Mesendoderm (in vitro differentiated cells): ENCODE measurements around the gene CTIF.

ENCODE experiments used
- DNase-seq: peaks from one replicate; pipeline ENCODE4 v3.0.0; 2013
- H2AK5ac ChIP-seq: 2 replicates; pipeline ENCODE4 v1.6.1; 2013; ENCODE audit warnings: low read length, inconsistent platforms
- H2BK120ac ChIP-seq: 2 replicates; pipeline ENCODE4 v1.6.1; 2013; ENCODE audit warnings: low read depth, mild to moderate bottlenecking, low read length, moderate library complexity, mixed read lengths
- H2BK15ac ChIP-seq: replicated peaks from 2 replicates; pipeline ENCODE4 v1.6.1; 2013; ENCODE audit warnings: low read depth, mild to moderate bottlenecking, moderate library complexity
- H2BK5ac ChIP-seq: 2 replicates; pipeline ENCODE4 v1.6.1; 2013; ENCODE audit warnings: low read length, inconsistent platforms
- H3K18ac ChIP-seq: 2 replicates; pipeline ENCODE4 v1.6.1; 2013; ENCODE audit warnings: mild to moderate bottlenecking, low read length, mixed read lengths
- H3K23ac ChIP-seq: one replicate; pipeline ENCODE4 v1.6.1; 2013; ENCODE audit warnings: low read length
- H3K27ac ChIP-seq: 2 replicates; pipeline ENCODE4 v1.5.1; 2013; ENCODE audit warnings: low read depth, mild to moderate bottlenecking, inconsistent platforms, low read length, moderate library complexity
- H3K27me3 ChIP-seq: 2 replicates; pipeline ENCODE4 v1.6.1; 2013; ENCODE audit warnings: low read length, control low read depth, mild to moderate bottlenecking, inconsistent platforms; ENCODE audit not compliant: insufficient read depth, poor library complexity
- H3K36me3 ChIP-seq: 2 replicates; pipeline ENCODE4 v1.6.1; 2013; ENCODE audit warnings: low read length, inconsistent platforms; ENCODE audit not compliant: control insufficient read depth, insufficient read depth
- H3K4ac ChIP-seq: one replicate; pipeline ENCODE4 v1.6.1; 2013; ENCODE audit warnings: low read depth, mild to moderate bottlenecking, low read length, moderate library complexity
- H3K4me1 ChIP-seq: 2 replicates; pipeline ENCODE4 v1.6.1; 2013; ENCODE audit warnings: low read depth, low read length, inconsistent platforms; ENCODE audit not compliant: control insufficient read depth
- H3K4me2 ChIP-seq: 2 replicates; pipeline ENCODE4 v1.6.1; 2013; ENCODE audit warnings: low read length
- H3K4me3 ChIP-seq: 2 replicates; pipeline ENCODE4 v1.5.1; 2013; ENCODE audit warnings: mild to moderate bottlenecking, low read length
- H3K56ac ChIP-seq: one replicate; pipeline ENCODE4 v1.6.1; 2013; ENCODE audit warnings: low read length
- H3K79me1 ChIP-seq: 2 replicates; pipeline ENCODE4 v1.6.1; 2013; ENCODE audit warnings: low read length, inconsistent platforms
- H3K79me2 ChIP-seq: 2 replicates; pipeline ENCODE4 v1.6.1; 2013; ENCODE audit warnings: mild to moderate bottlenecking, low read length; ENCODE audit not compliant: control insufficient read depth, insufficient read depth
- H3K9ac ChIP-seq: 2 replicates; pipeline ENCODE4 v1.6.1; 2013; ENCODE audit warnings: low read length, inconsistent platforms
- H4K5ac ChIP-seq: one replicate; pipeline ENCODE4 v1.6.1; 2013; ENCODE audit warnings: low read length
- H4K8ac ChIP-seq: one replicate; pipeline ENCODE4 v1.6.1; 2013; ENCODE audit warnings: low read depth, mild to moderate bottlenecking, control low read depth, low read length, moderate library complexity
- WGBS: extraction: QIAGEN DNeasy Blood & Tissue Kit; methylation state at CpG from one replicate; pipeline ENCODE4 v1.1.7; 2013; ENCODE audit warnings: low lambda C conversion rate, missing lambda C conversion rate; ENCODE audit not compliant: insufficient coverage; ENCODE audit errors: extremely low coverage; 5-methylcytosine and 5-hydroxymethylcytosine counted together

The CTIF gene

GRCh38 chr18:48680339-48681250 lies 141.8 kb downstream of the CTIF start:
- DNase-seq = no peak
- Histone ChIP-seq H3K27me3 (no peaks in the 10 kb centered on the region), H3K56ac (peak overlapping the region; percentile 25), H2BK120ac (no peak overlapping the region), H3K79me2 (no peaks in the 10 kb centered on the region), H3K4me1 (no peaks in the 10 kb centered on the region), H4K5ac (no peak overlapping the region), H3K27ac (no peak overlapping the region), H4K8ac (no peak overlapping the region), H3K23ac (no peak overlapping the region), H2BK5ac (no peak overlapping the region), H3K18ac (no peak overlapping the region), H2BK15ac (no peak overlapping the region), H3K4ac (no peak overlapping the region), H3K79me1 (no peaks in the 10 kb centered on the region), H3K9ac (no peak overlapping the region), H3K36me3 (no peaks in the 10 kb centered on the region), H3K4me3 (no peak overlapping the region), H2AK5ac (no peak overlapping the region), H3K4me2 (no peak overlapping the region)
- no CpG with 5 or more reads among the region's 23 CpGs for WGBS

GRCh38 chr18:48682768-48683167 lies 143.9 kb downstream of the CTIF start:
- Histone ChIP-seq H3K4me2 (no peak overlapping the region), H2BK15ac (no peak overlapping the region), H3K79me1 (no peaks in the 10 kb centered on the region), H3K18ac (no peak overlapping the region), H4K8ac (no peak overlapping the region), H3K4me3 (no peak overlapping the region), H3K36me3 (no peaks in the 10 kb centered on the region), H2BK120ac (no peak overlapping the region), H3K79me2 (no peaks in the 10 kb centered on the region), H4K5ac (no peak overlapping the region), H3K23ac (no peak overlapping the region), H3K4ac (no peak overlapping the region), H3K27ac (no peak overlapping the region), H2BK5ac (no peak overlapping the region), H2AK5ac (no peak overlapping the region), H3K4me1 (no peaks in the 10 kb centered on the region), H3K9ac (no peak overlapping the region), H3K27me3 (no peaks in the 10 kb centered on the region), H3K56ac (no peak overlapping the region)
- WGBS = no CpG with 5 or more reads among the region's 13 CpGs
- DNase-seq = no peak

- Histone ChIP-seq H3K23ac (no peak overlapping the region), H3K56ac (no peak overlapping the region), H3K9ac (no peak overlapping the region), H3K4me3 (no peak overlapping the region), H3K79me2 (no peaks in the 10 kb centered on the region), H2BK15ac (no peak overlapping the region), H3K4ac (no peak overlapping the region), H4K5ac (no peak overlapping the region), H2BK120ac (no peak overlapping the region), H3K79me1 (no peaks in the 10 kb centered on the region), H3K18ac (no peak overlapping the region), H3K27me3 (no peaks in the 10 kb centered on the region), H3K4me2 (no peak overlapping the region), H3K36me3 (no peaks in the 10 kb centered on the region), H3K4me1 (no peaks in the 10 kb centered on the region), H3K27ac (no peak overlapping the region), H4K8ac (no peak overlapping the region), H2BK5ac (no peak overlapping the region), H2AK5ac (no peak overlapping the region)
- DNase-seq = no peak
- WGBS = no CpG with 5 or more reads among the region's 6 CpGs
Observed at GRCh38 chr18:48683197-48683596, 144.4 kb downstream of the CTIF start.

- WGBS = no CpG with 5 or more reads among the region's 4 CpGs
- H3K56ac ChIP-seq = no peak overlapping the region
Observed at GRCh38 chr18:48683661-48684060, 144.8 kb downstream of the CTIF start.

GRCh38 chr18:48687346-48688042 lies 148.7 kb downstream of the CTIF start:
- no peak overlapping the region for H4K5ac ChIP-seq
- H3K27ac ChIP-seq = no peak overlapping the region
- H3K4me3 ChIP-seq = no peak overlapping the region
- whole genome bisulfite sequencing = no CpG with 5 or more reads among the region's 10 CpGs
- H2BK15ac ChIP-seq = no peak overlapping the region
- H3K36me3 ChIP-seq = no peaks in the 10 kb centered on the region
- H3K4ac ChIP-seq = no peak overlapping the region
- no peaks in the 10 kb centered on the region for H3K79me2 ChIP-seq
- no peak for DNase-seq
- H3K27me3 ChIP-seq = no peaks in the 10 kb centered on the region
- H3K4me1 ChIP-seq = no peaks in the 10 kb centered on the region
- no peak overlapping the region for H4K8ac ChIP-seq
- H3K56ac ChIP-seq = no peak overlapping the region
- no peak overlapping the region for H3K18ac ChIP-seq
- no peak overlapping the region for H3K23ac ChIP-seq
- H2BK120ac ChIP-seq = no peak overlapping the region
- no peak overlapping the region for H2BK5ac ChIP-seq
- H3K79me1 ChIP-seq = no peaks in the 10 kb centered on the region
- H3K4me2 ChIP-seq = no peak overlapping the region
- H3K9ac ChIP-seq = no peak overlapping the region
- H2AK5ac ChIP-seq = no peak overlapping the region

More at GRCh38 chr18:48683661-48684060, 144.8 kb downstream of the CTIF start:
- no peak overlapping the region for H2BK5ac ChIP-seq
- no peak overlapping the region for H3K4me2 ChIP-seq
- no peak overlapping the region for H3K18ac ChIP-seq
- no peak overlapping the region for H2BK120ac ChIP-seq
- no peak overlapping the region for H4K8ac ChIP-seq
- H3K27me3 ChIP-seq = no peaks in the 10 kb centered on the region
- no peak overlapping the region for H3K4me3 ChIP-seq
- no peaks in the 10 kb centered on the region for H3K79me1 ChIP-seq
- no peak for DNase-seq
- no peak overlapping the region for H3K4ac ChIP-seq
- no peak overlapping the region for H3K23ac ChIP-seq
- H4K5ac ChIP-seq = no peak overlapping the region
- H3K27ac ChIP-seq = no peak overlapping the region
- no peak overlapping the region for H2AK5ac ChIP-seq
- no peak overlapping the region for H3K9ac ChIP-seq
- no peak overlapping the region for H2BK15ac ChIP-seq
- no peaks in the 10 kb centered on the region for H3K79me2 ChIP-seq
- no peaks in the 10 kb centered on the region for H3K36me3 ChIP-seq
- no peaks in the 10 kb centered on the region for H3K4me1 ChIP-seq
